ENCODE results near the gene PROSER2. TPM values are rescaled to one million over a fixed set of nuclear protein-coding genes. Genes with fewer than 3 reads are reported as not detected.
A peak's percentile ranks its signal among the peaks of the same experiment; 100 is the strongest.

Gene PROSER2
- total and polyA plus RNA-seq, 2 of the 13 experiments (the other 11 are each of a cell fraction or from before 2014, with no cell fraction given) = 6.9 to 7.7 TPM

- TF ChIP-seq ZNF275 (CRISPR knock-in tag; IDR thresholded peaks at IDR 0.05; ENCODE audit: borderline replicate concordance) (no peak), ZSCAN20 (CRISPR knock-in tag; IDR thresholded peaks at IDR 0.05; ENCODE audit: borderline replicate concordance) (no peak), SUZ12 (IDR thresholded peaks at IDR 0.05; ENCODE audit: low read depth, low read length) (no peak), CEBPG (CRISPR knock-in tag; IDR thresholded peaks at IDR 0.05) (no peak; the same call in 1 of the 2 replicates), PRPF4 (IDR thresholded peaks at IDR 0.05; ENCODE audit: low read depth, low read length, poor library complexity, severe bottlenecking) (no peak), MZF1 (CRISPR knock-in tag; IDR thresholded peaks at IDR 0.05; ENCODE audit: borderline replicate concordance) (no peak), ZBTB33 (CRISPR knock-in tag; IDR thresholded peaks at IDR 0.05) (peak; percentile 74), MAFG (CRISPR knock-in tag; IDR thresholded peaks at IDR 0.05) (no peak), ZNF547 (CRISPR knock-in tag; IDR thresholded peaks at IDR 0.05) (no peak), FOSL2 (CRISPR knock-in tag; IDR thresholded peaks at IDR 0.05) (peak; percentile 26; the same call in 1 of the 2 replicates), TFDP1 (CRISPR knock-in tag; IDR thresholded peaks at IDR 0.05; ENCODE audit: borderline replicate concordance) (peak; percentile 78; the same call in 1 of the 2 replicates), NKX3-1 (CRISPR knock-in tag; IDR thresholded peaks at IDR 0.05) (no peak), IKZF4 (CRISPR knock-in tag; IDR thresholded peaks at IDR 0.05; ENCODE audit: borderline replicate concordance, low read depth, not compliant biosample characterization) (peak; percentile 44), NR2F2 (IDR thresholded peaks at IDR 0.05; ENCODE audit: borderline replicate concordance, low read depth) (no peak), DR1 (CRISPR knock-in tag; IDR thresholded peaks at IDR 0.05) (no peak; the same call in 1 of the 2 replicates), NFYC (CRISPR knock-in tag; IDR thresholded peaks at IDR 0.05) (peak; percentile 21; the same call in 1 of the 2 replicates), EED (CRISPR knock-in tag; IDR thresholded peaks at IDR 0.05) (no peak), HMGXB4 (CRISPR knock-in tag; IDR thresholded peaks at IDR 0.05; ENCODE audit: borderline replicate concordance in 1 of 2, low read depth in 1 of 2) (peak in 1 of 2 experiments; percentile 75; a peak in 2 of 4 replicates), ARNT2 (CRISPR knock-in tag; IDR thresholded peaks at IDR 0.05; ENCODE audit: low read depth) (0 out of 2 replicates have a peak, but pooled peaks have one; percentile 24), ZNF484 (CRISPR knock-in tag; IDR thresholded peaks at IDR 0.05; ENCODE audit: borderline replicate concordance, low read depth) (no peak), ZNF556 (CRISPR knock-in tag; IDR thresholded peaks at IDR 0.05; ENCODE audit: borderline replicate concordance) (no peak), ZNF580 (CRISPR knock-in tag; IDR thresholded peaks at IDR 0.05; ENCODE audit: borderline replicate concordance, low read depth) (peak; percentile 51; the same call in 1 of the 2 replicates)
Measured at GRCh38 chr10:11881477-11882417, 58.6 kb downstream of the PROSER2 start (continued).

All from HepG2 (cell line).